Fibroblast of mammary gland (primary cell): ENCODE data around the gene CHRNG.
"Not testable (repeated sequence)": the region's sequence is repeated elsewhere in the genome, so short reads cannot be mapped to it uniquely, and the experiment has no call there.

Experiments
- DNase-seq: peaks from one replicate; pipeline ENCODE4 v3.0.0-alpha.2; 2010; ENCODE audit warnings: low read depth
- H3K4me3 ChIP-seq: 2 replicates; pipeline ENCODE4 v1.5.1; 2011; ENCODE audit warnings: low read depth, mild to moderate bottlenecking, low read length, moderate library complexity; ENCODE audit not compliant: control insufficient read depth
- TF ChIP-seq, protein P1 (sequence below): conservative IDR thresholded peaks from 2 replicates; pipeline ENCODE4 v1.5.1; 2011; ENCODE audit warnings: low read depth, low read length, inconsistent platforms; ENCODE audit not compliant: control insufficient read depth, insufficient read depth

Gene CHRNG

DNA sequence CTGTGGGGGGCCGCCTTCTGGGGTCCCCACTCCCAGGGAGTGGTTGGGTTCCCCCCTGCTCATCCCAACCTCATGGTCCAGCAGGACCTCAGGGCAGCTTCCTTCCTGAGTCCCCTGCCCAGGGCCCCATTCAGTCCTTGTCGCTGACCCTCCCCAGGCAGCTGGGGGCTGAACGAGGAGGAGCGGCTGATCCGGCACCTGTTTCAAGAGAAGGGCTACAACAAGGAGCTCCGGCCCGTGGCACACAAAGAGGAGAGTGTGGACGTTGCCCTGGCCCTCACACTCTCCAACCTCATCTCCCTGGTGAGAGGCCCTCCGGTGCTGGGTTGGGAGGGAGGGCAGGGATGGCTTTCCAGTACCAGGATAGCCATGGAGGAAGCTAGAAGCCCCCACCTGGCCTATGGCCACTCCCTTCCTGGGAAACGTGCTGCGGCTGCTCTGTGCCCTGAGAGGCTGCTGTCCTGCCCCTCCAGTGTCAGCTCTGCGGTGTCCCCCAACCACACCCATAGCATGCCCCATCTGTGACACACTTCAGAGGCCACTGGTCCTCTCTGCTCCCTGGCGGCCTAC, 13.0 kb upstream of the CHRNG start:
- TF ChIP-seq, protein P1, sequence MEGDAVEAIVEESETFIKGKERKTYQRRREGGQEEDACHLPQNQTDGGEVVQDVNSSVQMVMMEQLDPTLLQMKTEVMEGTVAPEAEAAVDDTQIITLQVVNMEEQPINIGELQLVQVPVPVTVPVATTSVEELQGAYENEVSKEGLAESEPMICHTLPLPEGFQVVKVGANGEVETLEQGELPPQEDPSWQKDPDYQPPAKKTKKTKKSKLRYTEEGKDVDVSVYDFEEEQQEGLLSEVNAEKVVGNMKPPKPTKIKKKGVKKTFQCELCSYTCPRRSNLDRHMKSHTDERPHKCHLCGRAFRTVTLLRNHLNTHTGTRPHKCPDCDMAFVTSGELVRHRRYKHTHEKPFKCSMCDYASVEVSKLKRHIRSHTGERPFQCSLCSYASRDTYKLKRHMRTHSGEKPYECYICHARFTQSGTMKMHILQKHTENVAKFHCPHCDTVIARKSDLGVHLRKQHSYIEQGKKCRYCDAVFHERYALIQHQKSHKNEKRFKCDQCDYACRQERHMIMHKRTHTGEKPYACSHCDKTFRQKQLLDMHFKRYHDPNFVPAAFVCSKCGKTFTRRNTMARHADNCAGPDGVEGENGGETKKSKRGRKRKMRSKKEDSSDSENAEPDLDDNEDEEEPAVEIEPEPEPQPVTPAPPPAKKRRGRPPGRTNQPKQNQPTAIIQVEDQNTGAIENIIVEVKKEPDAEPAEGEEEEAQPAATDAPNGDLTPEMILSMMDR: no peak
- no peak overlapping the region for H3K4me3 ChIP-seq
- no peak for DNase-seq

DNA sequence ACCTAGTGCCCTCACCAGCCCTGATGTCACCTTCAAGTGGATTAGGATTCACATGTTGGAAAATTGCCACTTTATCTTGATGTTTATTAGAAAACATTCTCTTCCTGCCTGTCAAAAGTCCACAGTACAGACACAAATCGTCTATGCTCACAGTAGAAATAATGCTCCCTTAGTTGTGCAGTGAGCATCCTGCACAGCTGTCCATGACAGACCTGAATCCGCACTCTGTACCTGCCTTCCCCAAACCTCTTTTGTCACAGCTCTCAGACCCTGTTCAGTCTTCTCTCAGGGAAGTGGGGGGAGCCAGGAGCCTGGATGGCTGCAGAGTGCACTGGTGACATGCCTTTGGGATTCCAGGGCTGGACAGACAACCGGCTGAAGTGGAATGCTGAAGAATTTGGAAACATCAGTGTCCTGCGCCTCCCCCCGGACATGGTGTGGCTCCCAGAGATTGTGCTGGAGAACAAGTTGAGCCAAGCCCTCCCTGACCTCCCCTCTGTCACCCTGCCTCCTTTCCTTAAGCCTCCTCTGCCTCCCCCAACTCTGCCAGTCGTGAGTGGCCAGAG, 11.5 kb upstream of the CHRNG start:
- no peak for DNase-seq
- no peak overlapping the region for H3K4me3 ChIP-seq
- TF ChIP-seq, protein P1: no peak

DNA sequence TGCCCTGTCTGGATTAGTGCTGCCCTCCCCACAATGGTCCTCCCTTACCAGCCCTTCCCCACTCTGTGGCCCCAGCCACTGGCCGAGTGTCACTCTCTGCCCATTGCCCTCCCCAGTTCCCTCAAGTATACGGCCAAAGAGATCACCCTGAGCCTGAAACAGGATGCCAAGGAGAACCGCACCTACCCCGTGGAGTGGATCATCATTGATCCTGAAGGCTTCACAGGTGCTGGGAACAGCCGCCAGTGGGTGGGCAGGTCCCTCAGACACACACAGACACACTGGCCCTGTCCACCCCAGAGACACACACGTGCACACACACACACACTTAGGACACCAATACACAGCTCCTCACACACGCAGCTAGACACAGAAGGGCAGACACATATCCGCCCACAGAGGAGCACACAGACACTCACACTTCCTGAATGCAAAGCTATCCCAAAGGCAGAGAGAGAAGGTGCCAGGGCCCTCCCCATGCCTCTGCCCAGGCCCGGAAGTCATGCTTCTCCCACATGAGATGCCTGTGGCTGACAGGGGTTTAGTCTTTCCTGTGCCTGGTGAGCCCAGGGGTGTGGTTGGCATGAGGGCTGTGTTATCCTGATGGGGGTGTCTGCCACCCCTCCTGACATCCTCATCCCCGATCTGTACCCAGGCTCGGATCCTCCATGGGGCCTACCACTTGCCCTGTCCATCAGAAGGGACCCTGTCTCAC, 10.6 kb upstream of the CHRNG start:
- DNase-seq: no peak

DNA sequence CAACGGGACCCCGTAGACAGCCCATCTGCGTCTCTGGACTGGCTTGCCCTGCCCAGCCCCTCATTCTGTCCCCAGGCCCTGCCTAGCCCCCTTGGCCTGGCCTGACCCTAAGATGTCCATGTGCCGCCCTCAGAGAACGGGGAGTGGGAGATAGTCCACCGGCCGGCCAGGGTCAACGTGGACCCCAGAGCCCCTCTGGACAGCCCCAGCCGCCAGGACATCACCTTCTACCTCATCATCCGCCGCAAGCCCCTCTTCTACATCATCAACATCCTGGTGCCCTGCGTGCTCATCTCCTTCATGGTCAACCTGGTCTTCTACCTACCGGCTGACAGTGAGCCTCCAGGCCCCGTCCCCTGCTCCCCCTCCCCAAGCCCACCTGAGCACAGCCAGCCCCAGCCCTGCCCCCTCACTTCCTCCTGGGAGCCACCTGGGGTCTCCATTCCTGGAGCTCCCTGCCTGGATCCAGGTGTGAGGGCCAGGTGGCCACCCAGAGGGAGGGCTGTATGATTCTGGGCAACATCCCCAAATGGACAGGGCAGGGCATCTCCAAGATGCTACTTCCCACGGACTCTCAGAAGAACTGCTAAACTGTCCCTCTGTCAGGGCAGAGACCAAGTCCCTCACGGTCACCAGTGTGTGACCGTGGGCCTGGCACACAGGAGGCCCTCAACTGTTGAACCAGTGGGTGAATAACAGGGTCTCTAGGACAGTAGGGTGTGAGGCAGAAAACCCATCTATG, 9.5 kb upstream of the CHRNG start:
- TF ChIP-seq, protein P1: no peak
- DNase-seq: no peak
- H3K4me3 ChIP-seq: no peak overlapping the region

More for the DNA sequence above, 10.6 kb upstream of the CHRNG start:
- TF ChIP-seq, protein P1: no peak
- no peak overlapping the region for H3K4me3 ChIP-seq

DNA sequence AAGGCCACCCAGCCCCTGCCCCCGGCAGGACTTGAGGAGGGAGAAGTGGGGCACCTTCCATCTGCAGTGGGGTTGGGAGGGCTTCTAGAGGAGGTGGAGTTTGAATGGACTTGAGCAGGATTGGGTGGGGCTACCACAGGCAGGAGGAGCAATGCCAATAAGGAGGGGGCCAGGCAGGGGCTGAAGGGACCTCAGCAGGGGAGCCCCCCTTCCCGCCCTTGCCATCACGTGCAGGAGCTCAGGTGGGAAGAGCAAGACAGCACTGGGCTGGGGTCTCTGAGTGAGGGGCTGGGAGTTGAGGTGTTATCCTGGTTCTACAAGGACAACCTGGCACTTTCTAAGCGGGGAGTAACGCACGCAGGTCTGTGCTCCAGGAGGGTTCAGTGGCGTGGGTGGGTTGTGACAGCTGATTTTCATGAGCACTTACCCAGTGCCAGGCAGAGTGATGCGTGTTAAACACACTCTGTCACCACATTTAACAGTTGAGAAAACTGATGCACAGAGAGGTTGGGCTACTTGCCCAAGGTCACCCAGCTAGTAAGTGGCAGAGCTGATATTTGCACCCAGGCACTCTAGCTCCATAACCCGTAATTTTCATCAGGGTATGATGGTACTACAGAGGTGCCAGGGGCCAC, 8.7 kb upstream of the CHRNG start:
- TF ChIP-seq, protein P1: no peak
- no peak overlapping the region for H3K4me3 ChIP-seq
- no peak for DNase-seq

DNA sequence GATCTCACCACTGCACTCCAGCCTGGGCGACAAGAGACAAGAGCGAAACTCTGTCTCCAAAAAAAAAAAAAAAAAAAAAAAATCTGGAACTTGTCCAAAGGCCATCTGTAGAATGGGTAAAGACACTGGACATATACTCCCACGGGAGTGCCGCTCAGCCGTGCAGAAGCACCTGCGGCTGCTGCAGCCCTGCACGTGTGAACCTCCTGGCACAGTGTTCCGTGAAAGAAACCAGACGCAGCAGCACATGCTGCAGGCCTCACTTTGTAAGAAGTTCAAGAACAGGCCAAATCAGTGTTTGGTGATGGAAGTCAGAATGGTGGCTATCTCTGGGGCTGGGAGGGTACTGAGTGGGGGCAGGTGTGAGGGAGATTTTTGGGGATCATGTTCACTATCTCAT, 7.1 kb upstream of the CHRNG start:
- H3K4me3 ChIP-seq: no peak overlapping the region
- no peak for DNase-seq
- TF ChIP-seq, protein P1: no peak

DNA sequence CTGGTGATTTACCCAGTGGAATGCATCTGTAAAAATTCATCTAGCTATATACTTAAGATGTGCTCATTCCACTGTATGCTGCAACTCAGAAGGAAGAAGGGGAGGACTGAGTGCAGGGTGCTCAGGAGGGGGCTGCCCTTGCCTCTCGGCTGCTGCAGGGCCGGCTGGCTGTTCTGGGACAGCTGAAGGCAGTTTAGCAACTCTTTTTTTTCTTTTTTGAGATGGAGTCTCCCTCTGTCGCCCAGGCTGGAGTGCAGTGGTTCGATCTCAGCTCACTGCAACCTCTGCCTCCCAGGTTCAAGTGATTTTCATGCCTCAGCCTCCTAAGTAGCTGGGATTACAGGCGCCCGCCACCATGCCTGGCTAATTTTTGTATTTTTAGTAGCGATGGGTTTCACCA, 6.7 kb upstream of the CHRNG start:
- not testable (repeated sequence) for DNase-seq

More for the DNA sequence above, 6.7 kb upstream of the CHRNG start:
- H3K4me3 ChIP-seq: not testable (repeated sequence)
